Measurements from ENCODE around the gene RRM2.

RRM2 gene

GRCh38 chr2:10175441-10175840 is 52.9 kb downstream of the RRM2 start:
- no peak for DNase-seq

DNA sequence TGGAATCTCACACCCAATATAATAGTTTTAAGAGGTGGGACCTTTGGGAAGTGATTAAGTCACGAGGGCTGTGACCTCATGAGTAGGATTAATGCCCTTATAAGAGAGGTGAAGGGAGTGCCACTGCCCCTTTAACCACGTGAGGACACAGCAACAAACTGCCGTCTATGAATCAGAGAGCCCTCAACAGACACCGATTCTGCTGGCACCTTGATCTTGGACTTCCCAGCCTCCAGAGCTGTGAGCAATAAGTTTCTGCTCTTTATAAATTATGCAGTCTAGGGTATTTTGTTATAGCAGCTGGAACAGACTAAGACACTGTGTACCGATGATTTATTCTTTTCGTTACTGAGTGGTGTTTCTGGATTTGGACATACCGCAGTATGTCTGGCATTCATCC is 56.2 kb downstream of the RRM2 start:
- no peak for DNase-seq

DNA sequence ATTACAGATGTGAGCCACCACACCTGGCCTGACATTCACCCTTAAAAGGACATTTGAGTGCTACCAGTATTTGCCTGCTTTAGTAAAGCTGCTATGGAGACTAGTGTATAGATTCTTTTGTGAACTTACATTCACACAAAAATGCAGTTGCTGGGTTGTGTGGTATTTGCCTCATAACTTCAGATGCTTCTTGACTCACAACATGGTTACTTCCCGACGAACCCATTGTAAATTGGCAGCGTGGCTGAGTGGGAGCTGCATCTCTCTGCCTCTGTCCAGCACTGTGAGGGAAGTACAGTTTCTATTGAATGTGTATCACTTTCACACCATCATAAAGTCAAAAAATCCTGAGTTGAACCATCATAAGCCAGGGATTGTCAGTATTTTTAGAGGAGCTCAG is 56.9 kb downstream of the RRM2 start:
- DNase-seq: no peak

GRCh38 chr2:10180229-10180628 is 57.7 kb downstream of the RRM2 start:
- no peak for DNase-seq

Data from COR-L47 (cell line).